GM12875 (cell line): ENCODE measurements around the gene GRAP2.
A peak's percentile ranks its signal among the peaks of the same experiment; 100 is the strongest.

Experiments used
- H3K4me3 ChIP-seq: one replicate; pipeline ENCODE4 v1.5.1; 2011; ENCODE audit warnings: low read depth, low read length, control low read depth
- CTCF ChIP-seq: IDR thresholded peaks from 2 replicates; pipeline ENCODE4 v1.5.1; 2011; ENCODE audit warnings: low read depth, mild to moderate bottlenecking, control low read depth, inconsistent platforms, low read length, moderate library complexity, borderline replicate concordance; ENCODE audit not compliant: insufficient read depth

GRAP2 gene

GRCh38 chr22:39938509-39939111 is 37.7 kb downstream of the GRAP2 start:
- no peak overlapping the region for H3K4me3 ChIP-seq
- no peak for TF ChIP-seq CTCF

GRCh38 chr22:39939830-39940229 is 38.9 kb downstream of the GRAP2 start:
- no peak for TF ChIP-seq CTCF

GRCh38 chr22:39940757-39941305 is 39.9 kb downstream of the GRAP2 start:
- 0 out of 2 replicates have a peak, but pooled peaks have one; percentile 9 for TF ChIP-seq CTCF
- no peak overlapping the region for H3K4me3 ChIP-seq

More at GRCh38 chr22:39939830-39940229, 38.9 kb downstream of the GRAP2 start:
- no peak overlapping the region for H3K4me3 ChIP-seq

GRCh38 chr22:39941601-39942000 is 40.7 kb downstream of the GRAP2 start:
- no peak for TF ChIP-seq CTCF
- H3K4me3 ChIP-seq: no peak overlapping the region

GRCh38 chr22:39942439-39943230 is 41.8 kb downstream of the GRAP2 start:
- TF ChIP-seq CTCF: no peak
- no peak overlapping the region for H3K4me3 ChIP-seq

- no peak overlapping the region for H3K4me3 ChIP-seq
- TF ChIP-seq CTCF: peak; percentile 26; the same call in 1 of the 2 replicates
These were observed 42.5 kb downstream of the GRAP2 start for GRCh38 chr22:39943337-39943736.
